AG08396 (cell line): ENCODE data around the gene POMGNT2.

Experiments used
- DNase-seq: peaks from one replicate; pipeline ENCODE4 v3.0.0; 2012; ENCODE audit warnings: low spot score, mixed read lengths

The POMGNT2 gene

GRCh38 chr3:43043793-43044192, 62.1 kb downstream of the POMGNT2 start:
- DNase-seq: no peak

GRCh38 chr3:43043071-43043766, 62.7 kb downstream of the POMGNT2 start:
- DNase-seq: no peak

- no peak for DNase-seq
Observed at GRCh38 chr3:43041517-43041916, 64.4 kb downstream of the POMGNT2 start.

GRCh38 chr3:43038010-43038409, 67.9 kb downstream of the POMGNT2 start:
- no peak for DNase-seq

GRCh38 chr3:43036621-43037423, 69.1 kb downstream of the POMGNT2 start:
- no peak for DNase-seq

DNA sequence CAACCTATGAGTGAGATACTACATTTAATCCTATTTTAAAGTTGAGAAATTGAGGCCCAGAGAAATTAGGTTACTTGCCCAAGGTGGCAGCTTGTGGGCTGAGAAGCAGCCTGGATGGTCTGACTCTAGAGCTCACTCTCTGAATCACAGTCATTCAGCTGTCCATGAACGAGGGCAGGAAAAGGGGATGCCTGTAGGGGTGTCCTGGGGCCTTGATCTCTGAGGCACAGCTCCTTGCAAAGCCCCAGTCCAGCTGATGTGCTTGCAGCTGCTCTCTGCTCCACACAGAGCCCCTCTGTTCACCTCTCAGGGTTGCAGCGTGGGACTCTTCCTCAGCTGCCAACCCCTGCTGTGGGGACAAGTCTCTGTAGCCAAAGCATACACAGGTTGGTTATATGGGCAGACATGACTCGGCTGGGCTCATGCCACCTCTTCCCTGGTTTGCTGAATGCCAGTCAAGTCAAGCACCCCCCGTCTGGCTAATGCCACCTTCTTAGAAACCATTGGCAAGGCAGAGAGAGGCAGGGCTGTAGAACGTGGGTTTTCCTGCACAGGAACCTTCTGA, 70.0 kb downstream of the POMGNT2 start:
- no peak for DNase-seq

DNA sequence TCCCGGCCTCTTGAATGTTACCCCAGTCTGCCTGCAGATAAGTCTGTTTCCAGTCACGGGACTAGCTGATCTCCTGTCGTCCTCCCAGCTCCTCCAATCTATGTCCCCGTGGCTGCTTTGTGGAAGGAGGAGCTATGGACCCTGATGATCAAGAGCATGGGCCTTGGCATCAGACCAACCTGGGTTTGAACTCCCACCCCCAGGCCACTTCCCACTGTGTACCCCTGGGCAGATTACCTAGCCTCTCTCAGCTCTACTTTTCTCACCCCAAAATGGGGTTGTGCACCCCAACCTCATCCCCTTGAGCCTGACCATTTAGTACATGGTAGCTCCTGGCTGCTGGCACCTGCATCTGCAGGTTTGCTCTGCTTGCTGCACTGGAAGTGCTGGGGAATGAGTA, 71.0 kb downstream of the POMGNT2 start:
- DNase-seq: no peak

DNA sequence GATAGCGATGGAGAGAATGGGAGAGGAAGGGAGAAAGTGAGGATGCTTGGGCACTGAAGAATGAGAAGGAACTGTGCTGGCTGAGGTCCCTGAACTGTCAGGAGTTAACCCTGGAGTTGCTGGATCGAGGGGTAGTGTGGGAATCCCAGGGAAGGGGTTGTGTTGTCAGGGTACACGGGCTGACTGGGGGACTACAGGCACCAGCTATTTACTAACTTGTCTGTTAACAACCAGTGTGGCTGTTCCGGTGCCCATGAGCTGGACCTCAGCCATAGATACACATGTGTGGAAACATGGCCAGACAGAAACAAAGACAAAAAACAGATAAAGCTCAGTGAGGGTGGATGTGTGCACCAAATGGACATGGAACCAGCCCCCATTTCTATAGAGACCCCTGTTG, 71.7 kb downstream of the POMGNT2 start:
- DNase-seq: no peak

DNA sequence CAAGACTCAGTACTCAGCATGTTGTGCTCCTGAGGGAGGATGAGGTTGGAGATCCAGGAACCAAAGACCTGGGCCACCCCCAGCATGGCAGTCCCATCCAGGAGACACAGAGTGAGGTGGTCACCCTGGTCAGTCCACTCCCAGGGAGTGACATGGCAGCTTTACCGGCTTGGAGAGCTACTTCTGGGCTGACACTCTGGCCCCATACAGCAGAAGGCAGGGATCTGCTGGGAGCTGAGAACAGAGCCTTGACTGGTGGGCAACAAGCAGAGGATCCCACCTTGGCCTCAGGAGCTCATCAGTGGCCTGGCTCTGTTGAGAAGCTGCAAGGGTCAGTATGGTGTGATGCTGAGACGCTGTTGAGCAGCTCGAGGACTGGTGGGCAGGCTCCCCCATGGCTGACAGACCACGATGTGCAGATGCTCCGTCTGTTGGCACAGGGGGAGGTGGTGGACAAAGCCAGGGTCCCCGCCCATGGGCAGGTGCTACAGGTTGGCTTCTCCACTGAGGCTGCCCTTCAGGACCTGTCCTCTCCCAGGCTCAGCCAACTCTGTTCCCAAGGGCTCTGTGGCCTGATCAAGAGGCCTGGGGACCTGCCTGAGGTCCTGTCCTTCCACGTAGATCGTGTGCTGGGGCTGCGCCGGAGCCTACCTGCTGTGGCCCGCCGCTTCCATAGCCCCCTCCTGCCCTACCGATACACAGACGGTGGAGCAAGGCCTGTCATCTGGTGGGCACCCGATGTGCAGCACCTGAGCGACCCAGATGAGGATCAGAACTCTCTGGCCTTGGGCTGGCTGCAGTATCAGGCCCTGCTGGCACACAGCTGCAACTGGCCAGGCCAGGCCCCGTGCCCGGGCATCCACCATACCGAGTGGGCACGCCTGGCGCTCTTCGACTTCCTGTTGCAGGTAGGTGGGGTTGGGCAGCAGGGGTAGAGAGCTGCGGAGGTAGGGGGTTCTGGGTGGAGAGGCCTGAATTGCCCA, 72.9 kb downstream of the POMGNT2 start:
- no peak for DNase-seq

GRCh38 chr3:43031889-43032545, 73.9 kb downstream of the POMGNT2 start:
- DNase-seq: no peak

DNA sequence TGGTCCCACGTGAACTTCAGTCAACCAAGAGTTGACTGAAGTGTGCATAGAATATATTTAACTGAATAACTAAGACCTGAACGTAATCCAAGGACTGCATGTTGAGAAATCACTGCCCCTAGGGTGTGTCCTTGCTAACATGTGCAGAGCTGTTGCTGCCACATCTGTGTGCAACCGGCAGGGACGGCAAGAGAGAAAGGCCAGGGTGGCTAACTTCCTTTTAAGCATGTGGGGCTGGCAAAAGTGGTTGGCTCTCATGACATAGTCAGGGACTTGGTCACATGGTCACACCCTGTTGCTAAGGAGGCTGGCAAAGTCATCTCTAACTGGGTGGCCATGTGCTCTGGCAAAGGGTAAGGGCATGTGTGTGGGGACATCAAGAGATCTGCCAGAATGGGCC, 74.4 kb downstream of the POMGNT2 start:
- no peak for DNase-seq

DNA sequence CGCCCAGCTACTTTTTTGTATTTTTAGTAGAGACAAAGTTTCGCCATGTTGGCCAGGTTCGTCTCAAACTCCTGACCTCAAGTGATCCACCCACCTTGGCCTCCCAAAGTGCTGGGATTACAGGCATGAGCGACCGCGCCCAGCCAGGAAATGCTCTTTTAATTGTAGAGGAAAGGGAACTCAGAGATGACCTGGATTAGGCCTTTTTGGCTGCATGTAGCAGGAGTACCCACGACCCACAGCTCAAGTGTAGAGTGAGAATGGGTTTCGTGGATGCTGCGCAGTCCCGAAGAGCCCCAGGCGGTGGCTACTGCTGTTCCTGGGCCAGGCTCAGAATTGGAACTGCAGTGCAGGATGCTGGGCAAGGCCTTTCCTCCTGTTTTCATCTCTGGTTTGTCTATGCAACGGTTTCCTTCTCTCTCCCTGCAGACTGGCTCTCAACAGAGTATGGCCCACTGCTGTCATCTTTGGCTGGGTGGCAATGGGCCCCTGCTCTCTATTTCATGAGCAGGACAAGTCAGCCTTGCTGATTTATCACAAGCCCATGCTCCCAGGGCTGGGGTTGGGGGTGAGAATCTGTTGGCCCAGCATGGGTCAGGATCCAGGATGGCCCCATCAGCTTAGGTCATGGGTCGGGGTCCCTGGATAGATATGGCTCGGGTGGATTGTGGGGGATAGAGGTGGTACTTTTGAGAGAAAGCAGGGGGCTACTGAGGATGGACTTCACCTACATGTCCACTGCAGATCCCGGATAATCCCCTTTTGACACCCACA, 75.5 kb downstream of the POMGNT2 start:
- no peak for DNase-seq
